Testis (tissue), 2 donors: ENCODE results near the gene FYCO1.

ENCODE experiments used
- CTCF ChIP-seq, 3 experiments: fragments of 450-650 bp in 2 of 3; fragments of 200-600 bp in 1 of 3; sonication (generic) in 1 of 3; IDR thresholded peaks; one replicate each; pipeline ENCODE4 v1.5.1; 2016 to 2019; ENCODE audit warnings: antibody characterized with exemption in 3 of 3, mild to moderate bottlenecking in 2 of 3, moderate library complexity in 1 of 3
- POLR2A ChIP-seq: fragments of 450-650 bp; IDR thresholded peaks from one replicate; pipeline ENCODE4 v1.6.1; 2017; ENCODE audit warnings: antibody characterized with exemption, mild to moderate bottlenecking, moderate library complexity

- TF ChIP-seq CTCF (IDR thresholded peaks at IDR 0.05) = no peak
- no peak for TF ChIP-seq POLR2A
Observed at GRCh38 chr3:46021516-46021915, 25.9 kb upstream of the FYCO1 start.
